ENCODE data around the gene NPHP3. TPM values are rescaled to one million over a fixed set of nuclear protein-coding genes. Genes with fewer than 3 reads are reported as not detected.
"Not testable (repeated sequence)": the region's sequence is repeated elsewhere in the genome, so short reads cannot be mapped to it uniquely, and the experiment has no call there.

Gene NPHP3
- 10 to 100 TPM; 68.0 to 72.9 TPM for total RNA-seq
- polyA plus RNA-seq: 1 to 10 TPM; 1.7 to 4.0 TPM

- Histone ChIP-seq H3K36me3 (ENCODE audit: insufficient read depth, low read length) (peaks cover 5% of the 10 kb centered on the region), H3K9me3 (ENCODE audit: control insufficient read depth in 1 of 2, low read length in 2 of 2) (no peaks in the 10 kb centered on the region), H3K27me3 (ENCODE audit: insufficient read depth, low read length) (no peaks in the 10 kb centered on the region), H3K4me1 (ENCODE audit: insufficient read depth, low read length) (peaks cover 30% of the 10 kb centered on the region), H3K27ac (ENCODE audit: low read depth, low read length) (peak within 1 kb of the TSS; percentile 80), H3K4me3 (ENCODE audit: low read length in 2 of 2) (peak within 1 kb of the TSS; percentile 44 to 81)
- intact Hi-C loops (cut with micrococcal nuclease): loop anchor here (1.0 to 10.0 kb wide), 12 partner anchors 62 to 1976 kb away; partner anchors contain the start of genes ASTE1, ATP2C1, CDV3 and CEP63
- peak; percentile 87 to 95 (median 91) for DNase-seq
- Mint-ChIP-seq H3K27me3 (peaks cover 0 to 1% of the 10 kb centered on the region in 2 donors), H3K4me1 (peaks cover 29 to 49% (median 41%) of the 10 kb centered on the region in 4 donors), H3K4me3 (peak within 1 kb of the TSS; percentile 90 to 96 (median 92)), H3K27ac (peak within 1 kb of the TSS; percentile 79 to 94 (median 91)), H3K9me3 (no peaks in the 10 kb centered on the region), H3K36me3 (peaks cover 6 to 25% of the 10 kb centered on the region in 2 donors)
- ChIA-PET POLR2A (ENCODE audit: partially characterized antibody) (interaction anchor here (0.5 to 3.8 kb wide), 6 partner anchors 10 to 853 kb away, joined by 3 to 24 read pairs (median 6); partner anchors contain the start of genes CDV3, DNAJC13 and UBA5), CTCF (ENCODE audit: partially characterized antibody) (interaction anchor here (1.5 to 6.7 kb wide), 2 partner anchors 702 to 850 kb away, joined by 4 to 145 read pairs; no protein-coding TSS in a partner anchor)
Observed at GRCh38 chr3:132722165-132723023, at the start of gene NPHP3. Gene NPHP3 (minus strand): TSS chr3:132722409. CDS start chr3:132722355, 54 bp downstream.

- no peaks in the 10 kb centered on the region for H3K36me3 ChIP-seq (ENCODE audit: insufficient read depth, low read length)
- Mint-ChIP-seq H3K27me3 (peaks cover 0 to 2% of the 10 kb centered on the region in 2 donors), H3K4me1 (peaks cover 2 to 7% (median 5%) of the 10 kb centered on the region in 4 donors), H3K4me3 (no peak overlapping the region), H3K27ac (no peak overlapping the region), H3K9me3 (peaks cover 0 to 2% (median 0%) of the 10 kb centered on the region in 8 donors), H3K36me3 (no peaks in the 10 kb centered on the region)
- no peaks in the 10 kb centered on the region for H3K9me3 ChIP-seq (ENCODE audit: control insufficient read depth in 1 of 2, low read length in 2 of 2)
- no peak overlapping the region for H3K27ac ChIP-seq (ENCODE audit: low read depth, low read length)
- ChIA-PET POLR2A (ENCODE audit: partially characterized antibody) (no interaction called here), CTCF (ENCODE audit: partially characterized antibody) (no interaction called here)
- H3K27me3 ChIP-seq (ENCODE audit: insufficient read depth, low read length): no peaks in the 10 kb centered on the region
- H3K4me1 ChIP-seq (ENCODE audit: insufficient read depth, low read length): no peaks in the 10 kb centered on the region
- no peak for DNase-seq
- intact Hi-C loops (cut with micrococcal nuclease): no loop called here
- no peak overlapping the region for H3K4me3 ChIP-seq (ENCODE audit: low read length in 2 of 2)
Observed at GRCh38 chr3:132758740-132759139, 36.5 kb upstream of the NPHP3 start.

- Histone ChIP-seq H3K36me3 (ENCODE audit: insufficient read depth, low read length) (no peaks in the 10 kb centered on the region), H3K4me3 (ENCODE audit: low read length in 2 of 2) (no peak overlapping the region), H3K27me3 (ENCODE audit: insufficient read depth, low read length) (no peaks in the 10 kb centered on the region), H3K27ac (ENCODE audit: low read depth, low read length) (no peak overlapping the region), H3K4me1 (ENCODE audit: insufficient read depth, low read length) (no peaks in the 10 kb centered on the region), H3K9me3 (ENCODE audit: control insufficient read depth in 1 of 2, low read length in 2 of 2) (no peaks in the 10 kb centered on the region)
- ChIA-PET CTCF (ENCODE audit: partially characterized antibody) (no interaction called here), POLR2A (ENCODE audit: partially characterized antibody) (no interaction called here)
- Mint-ChIP-seq H3K9me3 (no peaks in the 10 kb centered on the region), H3K36me3 (no peaks in the 10 kb centered on the region), H3K4me1 (peaks cover 2 to 7% (median 5%) of the 10 kb centered on the region in 4 donors), H3K4me3 (no peak overlapping the region), H3K27me3 (peaks cover 2 to 9% of the 10 kb centered on the region in 2 donors), H3K27ac (no peak overlapping the region)
- intact Hi-C loops (cut with micrococcal nuclease): no loop called here
- DNase-seq: no peak
Observed at GRCh38 chr3:132756108-132756650, 34.0 kb upstream of the NPHP3 start.

- CTCF ChIA-PET (ENCODE audit: partially characterized antibody): no interaction called here
- POLR2A ChIA-PET (ENCODE audit: partially characterized antibody): no interaction called here
- Histone ChIP-seq H3K27ac (ENCODE audit: low read depth, low read length) (no peak overlapping the region), H3K9me3 (ENCODE audit: control insufficient read depth in 1 of 2, low read length in 2 of 2) (no peaks in the 10 kb centered on the region), H3K4me1 (ENCODE audit: insufficient read depth, low read length) (no peaks in the 10 kb centered on the region), H3K4me3 (ENCODE audit: low read length in 2 of 2) (no peak overlapping the region), H3K36me3 (ENCODE audit: insufficient read depth, low read length) (no peaks in the 10 kb centered on the region), H3K27me3 (ENCODE audit: insufficient read depth, low read length) (no peaks in the 10 kb centered on the region)
- Mint-ChIP-seq H3K4me3 (no peak overlapping the region), H3K9me3 (no peaks in the 10 kb centered on the region), H3K27me3 (peaks cover 5 to 11% of the 10 kb centered on the region in 2 donors), H3K27ac (no peak overlapping the region), H3K36me3 (no peaks in the 10 kb centered on the region), H3K4me1 (peaks cover 2 to 7% (median 5%) of the 10 kb centered on the region in 4 donors)
- no peak for DNase-seq
- intact Hi-C loops (cut with micrococcal nuclease): no loop called here
Observed at GRCh38 chr3:132753946-132754345, 31.7 kb upstream of the NPHP3 start.

- Histone ChIP-seq H3K36me3 (ENCODE audit: insufficient read depth, low read length) (no peaks in the 10 kb centered on the region), H3K9me3 (ENCODE audit: control insufficient read depth in 1 of 2, low read length in 2 of 2) (no peaks in the 10 kb centered on the region), H3K27me3 (ENCODE audit: insufficient read depth, low read length) (no peaks in the 10 kb centered on the region), H3K27ac (ENCODE audit: low read depth, low read length) (no peak overlapping the region), H3K4me1 (ENCODE audit: insufficient read depth, low read length) (no peaks in the 10 kb centered on the region), H3K4me3 (ENCODE audit: low read length in 2 of 2) (no peak overlapping the region)
- Mint-ChIP-seq H3K4me1 (no peaks in the 10 kb centered on the region), H3K4me3 (no peak overlapping the region), H3K9me3 (peaks cover 0 to 1% (median 0%) of the 10 kb centered on the region in 8 donors), H3K27ac (no peak overlapping the region), H3K36me3 (no peaks in the 10 kb centered on the region), H3K27me3 (peaks cover 7 to 18% of the 10 kb centered on the region in 2 donors)
- intact Hi-C loops (cut with micrococcal nuclease): no loop called here
- POLR2A ChIA-PET (ENCODE audit: partially characterized antibody): no interaction called here
- no peak for DNase-seq
- CTCF ChIA-PET (ENCODE audit: partially characterized antibody): no interaction called here
Observed at GRCh38 chr3:132749786-132750185, 27.6 kb upstream of the NPHP3 start.

GRCh38 chr3:132746720-132747119, 24.5 kb upstream of the NPHP3 start:
- H3K27ac ChIP-seq (ENCODE audit: low read depth, low read length); CTCF ChIA-PET (ENCODE audit: partially characterized antibody); H3K4me1 Mint-ChIP-seq; POLR2A ChIA-PET (ENCODE audit: partially characterized antibody); intact Hi-C loops (cut with micrococcal nuclease); H3K9me3 Mint-ChIP-seq; H3K27me3 ChIP-seq (ENCODE audit: insufficient read depth, low read length); DNase-seq; H3K36me3 ChIP-seq (ENCODE audit: insufficient read depth, low read length); H3K9me3 ChIP-seq (ENCODE audit: control insufficient read depth in 1 of 2, low read length in 2 of 2); H3K4me3 Mint-ChIP-seq; H3K27ac Mint-ChIP-seq; H3K36me3 Mint-ChIP-seq; H3K4me3 ChIP-seq (ENCODE audit: low read length in 2 of 2); H3K4me1 ChIP-seq (ENCODE audit: insufficient read depth, low read length): not testable (repeated sequence)
- peaks cover 12 to 18% of the 10 kb centered on the region in 2 donors for H3K27me3 Mint-ChIP-seq

GRCh38 chr3:132738314-132738713, 16.1 kb upstream of the NPHP3 start:
- Mint-ChIP-seq H3K9me3 (peaks cover 0 to 3% (median 0%) of the 10 kb centered on the region in 8 donors), H3K27ac (no peak overlapping the region), H3K27me3 (peaks cover 10% of the 10 kb centered on the region in 2 donors), H3K4me1 (no peaks in the 10 kb centered on the region), H3K4me3 (no peak overlapping the region), H3K36me3 (no peaks in the 10 kb centered on the region)
- Histone ChIP-seq H3K27me3 (ENCODE audit: insufficient read depth, low read length) (no peaks in the 10 kb centered on the region), H3K27ac (ENCODE audit: low read depth, low read length) (no peak overlapping the region), H3K4me1 (ENCODE audit: insufficient read depth, low read length) (no peaks in the 10 kb centered on the region), H3K9me3 (ENCODE audit: control insufficient read depth in 1 of 2, low read length in 2 of 2) (no peaks in the 10 kb centered on the region), H3K4me3 (ENCODE audit: low read length in 2 of 2) (no peak overlapping the region), H3K36me3 (ENCODE audit: insufficient read depth, low read length) (no peaks in the 10 kb centered on the region)
- intact Hi-C loops (cut with micrococcal nuclease): no loop called here
- CTCF ChIA-PET (ENCODE audit: partially characterized antibody): interaction anchor here (0.9 kb wide), 1 partner anchor 11 kb away, joined by 3 read pairs; no protein-coding TSS in a partner anchor
- POLR2A ChIA-PET (ENCODE audit: partially characterized antibody): no interaction called here
- DNase-seq: no peak
